NB4 (cell line): Measurements from ENCODE around the gene CPT1C.

Experiments used
- CTCF ChIP-seq: IDR thresholded peaks from one replicate; pipeline ENCODE4 v1.5.1; 2012; ENCODE audit warnings: low read depth, low read length
- MAX ChIP-seq: IDR thresholded peaks from 2 replicates; pipeline ENCODE4 v1.6.1; 2011; ENCODE audit warnings: low read depth, low read length
- POLR2A ChIP-seq: IDR thresholded peaks from 2 replicates; pipeline ENCODE4 v1.6.1; 2011; ENCODE audit warnings: mild to moderate bottlenecking; ENCODE audit not compliant: insufficient read length; ENCODE audit errors: extremely low read depth

- TF ChIP-seq CTCF: no peak
- TF ChIP-seq POLR2A: no peak
- TF ChIP-seq MAX: no peak
Measured at GRCh38 chr19:49763230-49763629, 72.3 kb downstream of the CPT1C start, which contains the start of gene TSKS.
